Gastrocnemius medialis (tissue), 4 donors: ENCODE results near the gene SLC25A3. TPM values are rescaled to one million over a fixed set of nuclear protein-coding genes. Genes with fewer than 3 reads are reported as not detected.
"Not testable (repeated sequence)": the region's sequence is repeated elsewhere in the genome, so short reads cannot be mapped to it uniquely, and the experiment has no call there.

Experiments used
- ATAC-seq, 2 donors: fragments of 150-250 bp; one replicate each; pipeline ENCODE4 v1.9.1; 2016
- DNase-seq, 2 donors: peaks; one replicate each; pipeline ENCODE4 v3.0.0-alpha.2; 2019
- H3K27ac ChIP-seq, 4 donors: fragments of 200-600 bp; sonication (generic); 1 replicate in 1 of 4; 2 replicates in 3 of 4; pipeline ENCODE4 v1.5.1; 2016 to 2018; ENCODE audit warnings: mild to moderate bottlenecking in 2 of 4, moderate library complexity in 1 of 4
- H3K27me3 ChIP-seq, 3 donors: fragments of 200-600 bp; sonication (generic) in 2 of 3; 1 replicate in 1 of 3; 2 replicates in 2 of 3; pipeline versions ENCODE4 v1.5.1 to v1.6.0; 2016 to 2019; ENCODE audit warnings: mild to moderate bottlenecking in 1 of 3, moderate library complexity in 1 of 3
- H3K36me3 ChIP-seq, 2 donors: fragments of 200-600 bp; sonication (generic) in 1 of 2; one replicate each; pipeline ENCODE4 v1.5.1; 2017 to 2018
- H3K4me1 ChIP-seq, 2 donors: fragments of 200-600 bp; sonication (generic) in 1 of 2; one replicate each; pipeline ENCODE4 v1.5.1; 2016 to 2017; ENCODE audit warnings: mild to moderate bottlenecking in 2 of 2
- H3K4me3 ChIP-seq, 4 donors: fragments of 200-600 bp; sonication (generic) in 3 of 4; 1 replicate in 1 of 4; 2 replicates in 3 of 4; pipeline ENCODE4 v1.5.1; 2016 to 2019; ENCODE audit warnings: mild to moderate bottlenecking in 2 of 4
- H3K9me3 ChIP-seq, 3 donors: fragments of 200-600 bp; sonication (generic) in 2 of 3; 1 replicate in 1 of 3; 2 replicates in 2 of 3; pipeline ENCODE4 v1.5.1; 2016 to 2019
- POLR2A ChIP-seq, 2 donors: fragments of 450-650 bp; IDR thresholded peaks; one replicate each; pipeline ENCODE4 v1.6.1; 2017; ENCODE audit warnings: antibody characterized with exemption in 2 of 2, mild to moderate bottlenecking in 2 of 2, moderate library complexity in 2 of 2
- in situ Hi-C, 4 donors: fragments of 200-750 bp; cut with MboI; loops; one replicate each; pipeline versions ENCODE4 v1.15.0 to v1.8.0; 2017; ENCODE audit warnings: low sequenced_read_pairs in 4 of 4
- intact Hi-C: fragments of 100-400 bp; cut with DNase I; formaldehyde crosslinking; loops from one replicate; pipeline ENCODE4 v1.15.1; 2023; ENCODE audit warnings: low total_unique reads
- total RNA-seq, 4 donors: library from RNA; depleted of rRNA; stranded (reverse); fragments of >200 nt; gene quantifications; one replicate each; pipeline versions ENCODE4 v1.1.0 to v1.2.3, GENCODE V29; 2016
- TF ChIP-seq, protein P1 (sequence below), 5 experiments: fragments of 450-650 bp in 3 of 5; fragments of 200-600 bp in 2 of 5; sonication (generic) in 2 of 5; IDR thresholded peaks in 4 of 5; conservative IDR thresholded peaks in 1 of 5; 1 replicate in 4 of 5; 2 replicates in 1 of 5; pipeline ENCODE4 v1.5.1; 2016 to 2019; ENCODE audit warnings: antibody characterized with exemption in 5 of 5, mild to moderate bottlenecking in 3 of 5, moderate library complexity in 3 of 5

Gene SLC25A3
- total RNA-seq, 4 donors from 2014 or later: 870 to 1,994 (median 1,275) TPM

DNA sequence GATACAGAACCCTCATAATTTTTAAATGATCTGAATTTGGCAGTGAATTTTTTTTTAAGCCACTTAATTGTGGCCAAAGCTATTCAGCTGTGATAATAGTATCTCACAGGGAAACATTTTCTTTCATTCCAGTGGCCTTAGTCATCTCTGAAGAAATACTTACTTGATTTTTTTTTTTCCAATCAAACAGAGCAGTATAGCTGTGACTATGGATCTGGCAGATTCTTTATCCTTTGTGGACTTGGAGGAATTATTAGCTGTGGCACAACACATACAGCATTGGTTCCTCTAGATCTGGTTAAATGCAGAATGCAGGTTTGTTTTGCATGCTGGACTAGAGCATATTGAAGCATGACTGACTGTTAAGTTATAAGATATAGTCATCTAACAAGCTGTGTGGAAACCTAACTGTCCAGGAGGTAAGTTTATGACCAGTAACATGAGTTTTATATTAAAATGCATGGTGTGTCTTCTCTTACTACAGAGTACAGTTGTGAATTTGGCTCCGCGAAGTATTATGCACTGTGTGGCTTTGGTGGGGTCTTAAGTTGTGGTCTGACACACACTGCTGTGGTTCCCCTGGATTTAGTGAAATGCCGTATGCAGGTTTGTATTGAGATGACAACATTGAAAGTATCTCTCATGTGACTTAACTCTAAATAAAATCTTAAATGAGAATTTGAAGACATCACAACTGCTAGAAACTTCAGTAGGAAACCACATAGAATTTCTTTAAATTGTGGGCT is 1.9 kb downstream of the SLC25A3 start:
- H3K36me3 ChIP-seq: peaks cover 0 to 39% of the 10 kb centered on the region in 2 donors
- ATAC-seq (no peak), DNase-seq (no peak)
- in situ Hi-C loops (loop anchor here in 1 of 4 donors (10.0 kb wide), 1 partner anchor 81 kb away; the partner anchor contains the start of gene TMPO), intact Hi-C loops (no loop called here)
- TF ChIP-seq POLR2A (IDR thresholded peaks at IDR 0.05): no peak
- TF ChIP-seq, protein P1, sequence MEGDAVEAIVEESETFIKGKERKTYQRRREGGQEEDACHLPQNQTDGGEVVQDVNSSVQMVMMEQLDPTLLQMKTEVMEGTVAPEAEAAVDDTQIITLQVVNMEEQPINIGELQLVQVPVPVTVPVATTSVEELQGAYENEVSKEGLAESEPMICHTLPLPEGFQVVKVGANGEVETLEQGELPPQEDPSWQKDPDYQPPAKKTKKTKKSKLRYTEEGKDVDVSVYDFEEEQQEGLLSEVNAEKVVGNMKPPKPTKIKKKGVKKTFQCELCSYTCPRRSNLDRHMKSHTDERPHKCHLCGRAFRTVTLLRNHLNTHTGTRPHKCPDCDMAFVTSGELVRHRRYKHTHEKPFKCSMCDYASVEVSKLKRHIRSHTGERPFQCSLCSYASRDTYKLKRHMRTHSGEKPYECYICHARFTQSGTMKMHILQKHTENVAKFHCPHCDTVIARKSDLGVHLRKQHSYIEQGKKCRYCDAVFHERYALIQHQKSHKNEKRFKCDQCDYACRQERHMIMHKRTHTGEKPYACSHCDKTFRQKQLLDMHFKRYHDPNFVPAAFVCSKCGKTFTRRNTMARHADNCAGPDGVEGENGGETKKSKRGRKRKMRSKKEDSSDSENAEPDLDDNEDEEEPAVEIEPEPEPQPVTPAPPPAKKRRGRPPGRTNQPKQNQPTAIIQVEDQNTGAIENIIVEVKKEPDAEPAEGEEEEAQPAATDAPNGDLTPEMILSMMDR (IDR thresholded peaks at IDR 0.05 in 4 of 5, conservative IDR thresholded peaks at IDR 0.05 in 1 of 5): no peak
- peaks cover 24 to 32% of the 10 kb centered on the region in 2 donors for H3K4me1 ChIP-seq
- no peaks in the 10 kb centered on the region for H3K27me3 ChIP-seq
- peak overlapping the region; percentile 94 to 100 (median 96) for H3K27ac ChIP-seq
- peak overlapping the region; percentile 82 to 96 (median 88) for H3K4me3 ChIP-seq
- H3K9me3 ChIP-seq: no peaks in the 10 kb centered on the region

GRCh38 chr12:98597313-98597712 is 3.8 kb downstream of the SLC25A3 start:
- DNase-seq, H3K27me3 ChIP-seq, H3K4me3 ChIP-seq, H3K9me3 ChIP-seq, intact Hi-C loops, ATAC-seq: not testable (repeated sequence)
- peak overlapping the region in 2 of 4 donors; percentile 94 to 100 for H3K27ac ChIP-seq
- peaks cover 24 to 32% of the 10 kb centered on the region in 2 donors for H3K4me1 ChIP-seq
- H3K36me3 ChIP-seq: peaks cover 8 to 58% of the 10 kb centered on the region in 2 donors
- in situ Hi-C loops: loop anchor here in 1 of 4 donors (10.0 kb wide), 1 partner anchor 83 kb away; the partner anchor contains the start of gene TMPO

DNA sequence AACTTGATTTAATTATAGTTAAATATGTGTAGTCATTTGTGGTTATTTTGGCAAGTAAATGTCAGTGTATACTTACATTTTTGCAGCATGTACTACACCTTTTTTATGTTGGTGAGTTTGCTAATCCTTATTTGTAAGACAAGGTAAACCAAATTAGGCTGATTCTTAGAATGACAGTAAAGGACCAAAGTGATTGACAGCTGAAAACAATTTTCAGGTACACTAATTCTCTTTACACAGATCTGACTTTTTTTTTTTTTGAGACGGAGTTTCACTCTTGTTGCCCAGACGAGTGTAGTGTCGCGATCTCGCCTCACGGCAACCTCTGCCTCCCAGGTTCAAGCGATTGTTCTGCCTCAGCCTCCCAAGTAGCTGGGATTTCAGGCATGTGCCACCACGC is 8.4 kb downstream of the SLC25A3 start:
- Histone ChIP-seq H3K4me3 (no peak overlapping the region), H3K36me3 (peaks cover 12 to 78% of the 10 kb centered on the region in 2 donors), H3K27ac (no peak overlapping the region), H3K9me3 (no peaks in the 10 kb centered on the region), H3K4me1 (peaks cover 4 to 7% of the 10 kb centered on the region in 2 donors), H3K27me3 (no peaks in the 10 kb centered on the region)
- TF ChIP-seq, protein P1 (IDR thresholded peaks at IDR 0.05 in 4 of 5, conservative IDR thresholded peaks at IDR 0.05 in 1 of 5): no peak
- TF ChIP-seq POLR2A (IDR thresholded peaks at IDR 0.05): no peak
- DNase-seq (no peak), ATAC-seq (no peak)
- in situ Hi-C loops (loop anchor here in 1 of 4 donors (5.0 kb wide), 1 partner anchor 40 kb away; the partner anchor contains the start of gene IKBIP), intact Hi-C loops (no loop called here)

DNA sequence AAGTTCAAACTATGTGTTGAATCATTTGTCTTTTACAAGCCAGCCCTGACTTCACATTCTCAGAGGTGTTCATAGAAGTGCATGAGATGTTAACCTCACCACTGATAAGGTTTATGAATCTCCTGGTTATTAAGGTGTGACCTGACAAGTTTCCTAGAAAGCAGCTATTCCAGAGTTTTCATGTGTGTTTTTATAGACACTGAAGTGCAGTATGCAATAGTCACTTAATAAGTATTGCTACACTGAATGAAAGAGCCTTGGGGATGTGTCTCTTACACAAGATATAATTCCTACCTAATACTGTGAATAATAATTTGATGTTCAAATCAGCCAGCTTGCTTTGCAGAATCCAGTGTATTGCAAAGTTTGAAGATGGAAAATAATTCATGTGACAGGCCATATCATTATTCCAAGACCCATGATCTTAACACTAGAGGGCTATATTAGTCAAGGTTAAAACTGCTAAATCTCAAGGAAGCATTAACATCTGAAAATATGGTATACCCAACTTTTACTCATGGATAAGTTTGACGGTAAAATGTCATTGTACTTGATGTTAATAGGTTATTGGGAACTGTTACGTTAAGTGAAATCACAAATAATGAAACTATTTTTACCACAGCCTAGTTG is 13.0 kb downstream of the SLC25A3 start:
- TF ChIP-seq POLR2A (IDR thresholded peaks at IDR 0.05): no peak
- TF ChIP-seq, protein P1 (IDR thresholded peaks at IDR 0.05 in 4 of 5, conservative IDR thresholded peaks at IDR 0.05 in 1 of 5): no peak
- no peak overlapping the region for H3K4me3 ChIP-seq
- H3K27ac ChIP-seq: no peak overlapping the region
- in situ Hi-C loops: no loop called here
- H3K9me3 ChIP-seq: no peaks in the 10 kb centered on the region
- ATAC-seq (peak in 1 of 2 donors; percentile 52), DNase-seq (no peak)
- no peaks in the 10 kb centered on the region for H3K27me3 ChIP-seq
- no peaks in the 10 kb centered on the region for H3K4me1 ChIP-seq
- H3K36me3 ChIP-seq: peaks cover 7 to 33% of the 10 kb centered on the region in 2 donors
- intact Hi-C loops: no loop called here

DNA sequence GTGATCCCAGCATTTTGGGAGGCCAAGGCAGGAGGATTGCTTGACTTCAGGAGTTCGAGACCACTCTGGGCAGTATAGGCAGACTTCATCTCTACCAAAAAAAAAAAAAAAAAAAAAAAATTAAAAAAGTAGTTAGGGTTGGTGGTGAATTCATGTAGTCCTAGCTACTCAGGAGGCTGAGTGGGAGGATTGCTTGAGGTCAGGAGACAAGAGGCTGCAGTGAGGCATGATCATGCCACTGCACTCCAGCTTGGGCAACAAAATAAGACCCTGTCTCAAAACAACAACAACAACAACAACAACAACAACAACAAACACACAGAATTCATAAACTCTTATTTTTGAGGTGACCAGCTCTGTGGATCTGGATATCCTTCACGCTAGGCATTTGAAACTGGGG is 17.1 kb downstream of the SLC25A3 start:
- DNase-seq (no peak), ATAC-seq (no peak)
- in situ Hi-C loops (no loop called here), intact Hi-C loops (no loop called here)
- H3K27me3 ChIP-seq: no peaks in the 10 kb centered on the region
- no peaks in the 10 kb centered on the region for H3K4me1 ChIP-seq
- H3K4me3 ChIP-seq: no peak overlapping the region
- H3K27ac ChIP-seq: no peak overlapping the region
- TF ChIP-seq, protein P1 (IDR thresholded peaks at IDR 0.05 in 4 of 5, conservative IDR thresholded peaks at IDR 0.05 in 1 of 5): no peak
- TF ChIP-seq POLR2A (IDR thresholded peaks at IDR 0.05): no peak
- H3K36me3 ChIP-seq: no peaks in the 10 kb centered on the region
- no peaks in the 10 kb centered on the region for H3K9me3 ChIP-seq
